Measurements from ENCODE around the gene PDHB. TPM values are rescaled to one million over a fixed set of nuclear protein-coding genes. Genes with fewer than 3 reads are reported as not detected.
"Not testable (repeated sequence)": the region's sequence is repeated elsewhere in the genome, so short reads cannot be mapped to it uniquely, and the experiment has no call there.

Gene PDHB
- total RNA-seq, 2 experiments from 2014 or later, result 60.8 to 86.6 TPM

DNA sequence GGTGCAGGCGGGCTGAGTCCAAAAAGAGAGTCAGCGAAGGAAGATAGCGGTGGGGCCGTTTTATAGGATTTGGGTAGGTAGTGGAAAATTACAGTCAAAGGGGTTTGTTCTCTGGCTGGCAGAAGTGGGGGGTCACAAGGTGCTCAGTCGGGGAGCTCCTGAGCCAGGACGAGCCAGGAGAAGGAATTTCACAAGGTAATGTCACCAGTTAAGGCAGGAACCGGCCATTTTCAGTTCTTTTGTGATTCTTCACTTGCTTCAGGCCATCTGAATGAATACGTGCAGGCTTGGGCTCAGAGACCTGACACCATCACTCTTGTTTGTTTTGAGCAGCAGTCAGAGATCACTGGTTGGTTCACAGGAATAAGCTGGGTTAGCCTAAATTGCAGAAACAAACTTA lies 3.6 kb upstream of the PDHB start:
- H3K9me3 ChIP-seq (ENCODE audit: low read length); BruUV-seq (replicated peaks); H3K27ac ChIP-seq (ENCODE audit: low read depth, low read length, poor library complexity, severe bottlenecking); H3K79me2 ChIP-seq (ENCODE audit: insufficient read depth, low read depth, low read length); DNase-seq (ENCODE audit: low spot score); H3K4me3 ChIP-seq (ENCODE audit: low read depth, low read length, poor library complexity, severe bottlenecking); H3K4me2 ChIP-seq (ENCODE audit: low read length); H2AFZ ChIP-seq (ENCODE audit: low read length); H3K36me3 ChIP-seq (ENCODE audit: insufficient read depth, low read length); CTCF ChIA-PET (ENCODE audit: unreplicated experiment); H4K20me1 ChIP-seq (ENCODE audit: insufficient read depth, low read length); H3K9me2 ChIP-seq (ENCODE audit: insufficient read depth, low read length): not testable (repeated sequence)
- POLR2A ChIA-PET, result interaction anchor here (0.5 to 0.6 kb wide), 2 partner anchors 44 to 224 kb away, joined by 3 to 4 read pairs; no protein-coding TSS in a partner anchor
- intact Hi-C loops (cut with micrococcal nuclease; ENCODE audit: unreplicated experiment), result loop anchor here (10.0 kb wide), 1 partner anchor 1648 kb away; no protein-coding TSS in a partner anchor
- H3K4me1 ChIP-seq (ENCODE audit: insufficient read depth, low read length, poor library complexity, severe bottlenecking), result peaks cover 15% of the 10 kb centered on the region

DNA sequence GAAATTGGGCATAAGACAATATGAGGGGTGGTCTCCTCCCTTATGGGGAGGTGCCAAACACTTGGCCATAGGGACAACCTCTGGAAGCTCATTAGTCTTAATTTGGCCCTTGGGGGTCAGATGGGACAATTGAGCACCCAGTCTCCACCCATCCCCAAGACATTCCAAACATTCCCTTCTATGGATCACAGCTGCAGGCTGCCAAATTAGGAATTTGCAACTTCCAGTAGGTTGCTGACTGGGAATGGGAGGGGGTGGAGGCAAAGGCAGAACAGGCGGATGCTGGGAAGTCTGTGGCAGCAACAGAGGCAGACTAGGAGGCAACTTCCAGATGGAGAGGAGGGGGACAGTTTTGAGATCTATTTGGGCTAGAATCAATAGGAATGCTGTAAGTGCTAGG lies 1.4 kb upstream of the PDHB start:
- peaks cover 21% of the 10 kb centered on the region; the same call in 1 of the 2 replicates for H3K79me2 ChIP-seq (ENCODE audit: insufficient read depth, low read depth, low read length)
- H3K36me3 ChIP-seq (ENCODE audit: insufficient read depth, low read length), result peaks cover 24% of the 10 kb centered on the region
- H3K4me3 ChIP-seq (ENCODE audit: low read depth, low read length, poor library complexity, severe bottlenecking), result no peak overlapping the region
- intact Hi-C loops (cut with micrococcal nuclease; ENCODE audit: unreplicated experiment), result loop anchor here (5.0 to 10.0 kb wide), 3 partner anchors 57 to 1650 kb away; partner anchors contain the start of genes KCTD6 and PXK
- no peak overlapping the region for H3K4me2 ChIP-seq (ENCODE audit: low read length)
- H3K4me1 ChIP-seq (ENCODE audit: insufficient read depth, low read length, poor library complexity, severe bottlenecking), result peaks cover 19% of the 10 kb centered on the region
- no peaks in the 10 kb centered on the region for H4K20me1 ChIP-seq (ENCODE audit: insufficient read depth, low read length)
- H3K9me3 ChIP-seq (ENCODE audit: low read length), result no peaks in the 10 kb centered on the region
- TF ChIP-seq, protein P1, sequence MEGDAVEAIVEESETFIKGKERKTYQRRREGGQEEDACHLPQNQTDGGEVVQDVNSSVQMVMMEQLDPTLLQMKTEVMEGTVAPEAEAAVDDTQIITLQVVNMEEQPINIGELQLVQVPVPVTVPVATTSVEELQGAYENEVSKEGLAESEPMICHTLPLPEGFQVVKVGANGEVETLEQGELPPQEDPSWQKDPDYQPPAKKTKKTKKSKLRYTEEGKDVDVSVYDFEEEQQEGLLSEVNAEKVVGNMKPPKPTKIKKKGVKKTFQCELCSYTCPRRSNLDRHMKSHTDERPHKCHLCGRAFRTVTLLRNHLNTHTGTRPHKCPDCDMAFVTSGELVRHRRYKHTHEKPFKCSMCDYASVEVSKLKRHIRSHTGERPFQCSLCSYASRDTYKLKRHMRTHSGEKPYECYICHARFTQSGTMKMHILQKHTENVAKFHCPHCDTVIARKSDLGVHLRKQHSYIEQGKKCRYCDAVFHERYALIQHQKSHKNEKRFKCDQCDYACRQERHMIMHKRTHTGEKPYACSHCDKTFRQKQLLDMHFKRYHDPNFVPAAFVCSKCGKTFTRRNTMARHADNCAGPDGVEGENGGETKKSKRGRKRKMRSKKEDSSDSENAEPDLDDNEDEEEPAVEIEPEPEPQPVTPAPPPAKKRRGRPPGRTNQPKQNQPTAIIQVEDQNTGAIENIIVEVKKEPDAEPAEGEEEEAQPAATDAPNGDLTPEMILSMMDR (conservative IDR thresholded peaks at IDR 0.05; ENCODE audit: low read length), result no peak
- no peak for TF ChIP-seq EZH2phosphoT487 (IDR thresholded peaks at IDR 0.05; ENCODE audit: borderline replicate concordance, low read depth, low read length)
- no peak for DNase-seq (ENCODE audit: low spot score)
- CTCF ChIA-PET (ENCODE audit: unreplicated experiment), result interaction anchor here (0.6 kb wide), 1 partner anchor 86 kb away, joined by 3 read pairs; no protein-coding TSS in a partner anchor
- H3K27ac ChIP-seq (ENCODE audit: low read depth, low read length, poor library complexity, severe bottlenecking), result no peak overlapping the region
- H2AFZ ChIP-seq (ENCODE audit: low read length), result no peak overlapping the region
- POLR2A ChIA-PET, result interaction anchor here (0.6 to 1.3 kb wide), 3 partner anchors 49 to 93 kb away, joined by 3 to 7 read pairs (median 3); no protein-coding TSS in a partner anchor
- BruUV-seq (replicated peaks), result no TSS peak
- no peaks in the 10 kb centered on the region for H3K9me2 ChIP-seq (ENCODE audit: insufficient read depth, low read length)

DNA sequence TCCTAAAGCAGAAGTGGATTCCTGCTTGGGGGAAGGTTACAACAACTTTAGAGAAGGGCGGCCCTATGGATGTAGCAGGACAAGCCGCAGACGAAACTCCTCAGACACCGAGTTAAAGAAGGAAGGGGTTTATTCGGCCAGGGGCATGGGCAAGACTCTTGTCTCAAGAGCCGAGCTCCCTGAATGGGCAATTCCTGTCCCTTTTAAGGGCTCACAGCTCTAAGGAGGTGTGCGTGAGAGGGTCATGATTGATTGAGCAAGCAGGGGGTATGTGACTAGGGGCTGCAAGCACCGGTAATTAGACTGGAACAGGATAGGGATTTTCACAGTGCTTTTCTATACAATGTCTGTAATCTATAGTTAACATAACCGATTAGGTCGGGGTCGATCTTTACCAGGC lies 879 bp upstream of the PDHB start:
- BruUV-seq (replicated peaks), result no TSS peak
- intact Hi-C loops (cut with micrococcal nuclease; ENCODE audit: unreplicated experiment), result loop anchor here (5.0 to 10.0 kb wide), 3 partner anchors 58 to 1650 kb away; partner anchors contain the start of genes KCTD6 and PXK
- peak overlapping the region; percentile 93 for H3K4me2 ChIP-seq (ENCODE audit: low read length)

More for the DNA sequence above, 879 bp upstream of the PDHB start:
- Histone ChIP-seq H3K4me3 (ENCODE audit: low read depth, low read length, poor library complexity, severe bottlenecking) (peak overlapping the region; percentile 83), H3K27ac (ENCODE audit: low read depth, low read length, poor library complexity, severe bottlenecking) (no peak overlapping the region), H2AFZ (ENCODE audit: low read length) (peak overlapping the region; percentile 87; the same call in 1 of the 2 replicates), H3K9me3 (ENCODE audit: low read length) (no peaks in the 10 kb centered on the region), H3K4me1 (ENCODE audit: insufficient read depth, low read length, poor library complexity, severe bottlenecking) (peaks cover 24% of the 10 kb centered on the region), H3K36me3 (ENCODE audit: insufficient read depth, low read length) (peaks cover 28% of the 10 kb centered on the region), H3K9me2 (ENCODE audit: insufficient read depth, low read length) (no peaks in the 10 kb centered on the region), H4K20me1 (ENCODE audit: insufficient read depth, low read length) (no peaks in the 10 kb centered on the region), H3K79me2 (ENCODE audit: insufficient read depth, low read depth, low read length) (peaks cover 21% of the 10 kb centered on the region; the same call in 1 of the 2 replicates)
- no peak for DNase-seq (ENCODE audit: low spot score)
- TF ChIP-seq, protein P1 (conservative IDR thresholded peaks at IDR 0.05; ENCODE audit: low read length), result no peak
- no peak for TF ChIP-seq EZH2phosphoT487 (IDR thresholded peaks at IDR 0.05; ENCODE audit: borderline replicate concordance, low read depth, low read length)
- ChIA-PET POLR2A (interaction anchor here (0.6 to 1.6 kb wide), 5 partner anchors 10 to 128 kb away, joined by 3 to 7 read pairs (median 5); no protein-coding TSS in a partner anchor), CTCF (ENCODE audit: unreplicated experiment) (interaction anchor here (0.6 kb wide), 1 partner anchor 85 kb away, joined by 3 read pairs; no protein-coding TSS in a partner anchor)
